NCI-H2107 (cell line): ENCODE measurements around the gene OR51T1.

ENCODE experiments used
- DNase-seq: peaks from one replicate; lab custom pipeline; 2025; lab: John Stamatoyannopoulos, UW

The OR51T1 gene

GRCh38 chr11:4926608-4927007 is 44.9 kb downstream of the OR51T1 start:
- no peak for DNase-seq
